NCI-H2196 (cell line): ENCODE results near the gene ZFAND3.
"Not testable (repeated sequence)": the region's sequence is repeated elsewhere in the genome, so short reads cannot be mapped to it uniquely, and the experiment has no call there.

Experiments used
- DNase-seq: peaks from one replicate; lab custom pipeline; 2025; ENCODE audit not compliant: unreplicated experiment; lab: John Stamatoyannopoulos, UW

Gene ZFAND3

DNA sequence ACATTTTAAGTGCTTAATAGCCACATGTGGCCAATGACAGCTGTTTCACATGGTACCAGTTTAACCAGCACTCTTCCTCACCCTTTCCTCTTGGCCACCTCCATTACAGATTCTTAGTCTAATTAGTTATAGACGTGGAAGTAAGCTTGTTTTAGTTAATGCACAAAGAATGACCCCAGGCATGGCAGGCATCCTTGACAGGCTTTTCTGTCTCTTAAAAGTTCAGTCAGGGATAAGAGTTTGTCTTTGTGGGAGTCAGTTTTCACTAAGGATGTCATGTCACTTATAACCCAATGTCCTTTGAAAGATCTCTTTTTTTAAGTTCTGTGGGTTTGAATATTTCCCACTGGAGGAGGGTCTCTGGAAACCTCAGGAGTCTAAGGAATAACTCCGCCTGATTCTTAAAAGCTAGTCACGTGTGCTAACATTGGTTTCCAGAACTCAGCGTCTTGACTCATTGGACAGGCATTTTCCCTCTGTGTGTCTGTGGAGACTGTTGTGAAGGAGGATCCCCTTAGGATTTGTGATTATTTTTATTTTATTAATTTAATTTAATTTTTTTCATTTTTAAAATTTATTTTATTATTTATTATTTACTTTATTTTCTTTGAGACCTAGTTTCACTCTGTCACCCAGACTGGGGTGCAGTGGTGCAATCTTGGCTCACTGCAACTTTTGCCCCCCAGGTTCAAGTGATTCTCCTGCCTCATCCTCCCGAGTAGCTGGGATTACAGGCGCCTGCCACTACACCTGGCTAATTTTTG lies 171.4 kb downstream of the ZFAND3 start:
- DNase-seq: no peak

DNA sequence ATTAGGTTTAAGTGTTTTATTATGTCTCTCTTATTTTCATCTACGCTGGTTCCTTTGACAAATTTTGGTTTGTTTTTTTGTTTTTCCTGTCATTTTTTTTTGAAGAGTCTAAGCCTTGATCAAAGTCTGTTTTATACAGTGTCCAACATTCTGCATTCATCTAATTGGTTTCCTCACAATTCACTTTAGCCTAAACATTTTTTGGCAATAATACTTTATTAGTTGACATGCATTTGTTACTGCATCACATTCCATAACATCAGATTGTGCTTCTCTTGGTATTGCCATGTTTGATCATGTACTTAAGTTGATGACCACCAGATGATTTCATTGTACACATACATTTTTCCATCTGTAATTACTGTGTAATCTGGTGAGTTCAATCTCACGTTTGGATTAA lies 173.2 kb downstream of the ZFAND3 start:
- no peak for DNase-seq

DNA sequence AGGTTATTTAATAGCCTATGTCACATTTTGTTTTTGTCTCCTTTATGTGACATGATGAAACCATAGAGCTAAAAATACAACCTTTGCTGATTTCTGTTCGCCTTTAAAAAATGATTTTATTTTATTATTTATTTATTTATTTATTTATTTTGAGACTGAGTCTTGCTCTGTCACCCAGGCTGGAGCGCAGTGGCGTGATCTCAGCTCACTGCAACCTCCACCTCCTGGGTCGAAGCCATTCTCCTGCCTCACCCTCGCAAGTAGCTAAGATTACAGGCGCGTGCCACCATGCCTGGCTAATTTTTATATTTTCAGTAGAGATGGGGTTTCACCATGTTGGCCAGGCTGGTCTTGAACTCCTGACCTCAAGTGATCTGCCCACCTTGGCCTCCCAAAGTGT lies 173.7 kb downstream of the ZFAND3 start:
- not testable (repeated sequence) for DNase-seq

DNA sequence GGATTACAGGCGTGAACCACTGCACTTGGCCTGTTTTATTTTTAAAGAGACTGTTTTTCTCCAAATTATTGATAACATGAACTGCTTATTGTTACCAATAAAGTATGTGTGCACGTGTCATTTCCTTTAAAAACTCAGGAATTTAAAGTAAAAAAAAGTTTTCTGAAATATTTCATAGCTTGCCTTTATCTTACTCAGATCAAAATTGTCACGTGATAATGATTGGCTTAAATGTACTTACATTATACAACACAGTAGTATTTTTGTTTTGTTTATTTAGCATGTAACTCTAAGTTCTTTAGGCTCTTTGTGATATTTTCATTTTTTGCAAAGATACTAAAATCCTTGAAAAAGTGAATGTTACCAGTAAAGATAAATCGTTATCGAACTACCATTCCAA lies 174.1 kb downstream of the ZFAND3 start:
- DNase-seq: no peak

DNA sequence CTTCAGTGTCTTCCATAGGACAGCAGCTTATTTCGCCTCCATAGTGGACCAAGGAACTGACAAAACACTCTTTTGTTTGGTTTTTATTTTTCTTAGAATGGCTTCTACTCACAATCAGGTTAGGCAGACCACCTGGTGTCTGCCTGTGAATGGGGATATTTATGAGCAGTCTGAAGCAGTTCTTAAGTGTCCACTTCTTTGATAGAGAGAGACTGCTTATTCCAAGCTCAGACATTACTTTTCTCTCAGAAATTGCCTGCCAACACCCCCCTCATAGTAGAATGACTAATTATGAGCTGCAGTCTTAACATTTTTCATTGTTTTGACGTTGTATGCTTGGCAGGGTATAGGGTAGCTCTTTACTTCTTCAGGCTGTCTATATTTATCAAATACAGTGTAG lies 174.7 kb downstream of the ZFAND3 start:
- no peak for DNase-seq

DNA sequence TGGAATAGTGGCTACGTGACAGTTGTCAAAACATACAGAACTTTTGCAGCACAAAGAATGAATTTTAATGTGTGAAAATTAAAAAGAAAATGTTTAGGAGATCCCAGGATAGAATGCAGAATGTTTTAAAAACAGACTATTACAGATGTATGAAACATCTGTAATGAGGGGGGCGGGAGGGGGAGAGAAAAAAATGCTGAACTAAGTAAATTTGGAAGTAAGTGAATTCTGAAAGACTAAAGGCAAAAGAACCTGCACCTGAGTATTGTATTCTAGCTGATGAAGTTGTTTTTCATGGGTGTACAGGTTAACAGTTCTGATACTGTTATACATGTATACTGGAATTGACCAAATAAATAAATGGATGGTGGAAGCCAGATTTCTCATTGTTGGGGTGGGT lies 178.8 kb downstream of the ZFAND3 start:
- DNase-seq: no peak

DNA sequence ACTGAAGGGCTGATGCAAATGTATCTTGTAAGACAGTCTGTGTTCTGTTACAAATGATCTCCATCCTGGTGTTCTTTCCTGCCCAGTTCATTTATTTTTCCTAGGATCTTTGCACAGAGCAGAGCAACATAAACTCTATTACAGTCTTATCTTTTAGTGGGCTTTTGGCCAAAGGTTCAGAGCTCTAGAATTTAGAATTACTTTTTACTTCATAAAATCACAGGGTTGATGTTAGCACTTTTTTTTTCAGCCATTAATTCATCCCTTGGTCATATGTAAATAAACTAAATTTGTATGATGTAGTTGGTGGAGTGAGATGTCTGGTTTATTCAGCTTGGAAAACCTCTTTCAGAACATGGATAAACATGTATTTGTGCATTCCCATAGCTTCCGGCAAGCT lies 181.9 kb downstream of the ZFAND3 start:
- DNase-seq: no peak

DNA sequence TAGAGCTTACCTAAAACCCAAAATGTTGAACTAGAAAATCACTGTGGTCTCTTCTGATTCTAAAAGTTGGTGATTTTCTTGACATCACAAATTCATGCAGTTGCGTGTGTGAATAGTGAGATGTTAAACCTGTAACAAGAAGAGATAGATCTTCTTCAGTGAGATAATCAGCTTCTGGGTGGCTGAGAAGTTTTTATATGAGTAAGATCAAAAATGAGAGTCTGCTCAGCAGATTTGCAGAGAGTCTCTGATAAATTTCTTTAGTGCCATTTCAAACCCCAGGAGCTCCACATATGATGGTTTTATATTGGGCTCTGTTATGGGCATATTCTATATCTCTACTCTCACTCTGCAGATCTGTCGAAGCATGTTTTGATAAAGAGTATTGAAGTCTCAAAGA lies 185.4 kb downstream of the ZFAND3 start:
- no peak for DNase-seq

DNA sequence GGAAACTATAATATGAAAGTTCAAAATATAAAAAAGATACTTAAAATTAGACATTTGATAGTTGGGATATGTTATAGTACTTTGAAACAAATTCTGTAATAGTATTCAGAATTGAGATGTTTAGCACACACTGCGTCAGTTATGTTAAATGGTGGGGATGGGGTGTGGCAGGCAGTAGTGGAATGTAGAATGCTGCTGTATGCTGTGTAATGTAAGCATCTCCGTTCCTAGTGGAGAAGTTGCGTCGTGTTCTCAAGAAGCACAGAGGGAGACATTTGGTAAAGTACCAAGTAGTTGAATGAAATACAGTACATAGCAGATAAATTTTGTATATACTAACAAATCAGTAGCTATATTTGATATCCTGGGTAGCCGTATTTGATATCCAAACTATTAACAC lies 192.4 kb downstream of the ZFAND3 start:
- no peak for DNase-seq

DNA sequence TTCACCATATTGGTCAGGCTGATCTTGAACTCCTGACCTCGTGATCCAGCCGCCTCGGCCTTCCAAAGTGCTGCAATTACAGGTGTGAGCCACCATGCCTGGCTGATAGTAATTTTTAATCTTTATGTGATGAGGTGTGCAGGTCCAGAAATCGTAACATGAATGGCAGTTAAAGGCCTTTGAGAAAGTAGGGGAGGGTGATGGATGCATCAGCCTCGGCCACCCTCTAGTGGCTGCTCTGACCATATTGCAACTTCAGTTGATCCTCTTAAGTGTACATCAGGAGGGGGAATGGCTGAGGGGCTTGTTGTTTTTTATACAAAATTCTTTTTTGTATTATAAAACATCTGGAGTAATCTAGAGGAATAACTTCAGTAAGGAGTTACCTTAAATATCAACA lies 193.0 kb downstream of the ZFAND3 start:
- DNase-seq: no peak

DNA sequence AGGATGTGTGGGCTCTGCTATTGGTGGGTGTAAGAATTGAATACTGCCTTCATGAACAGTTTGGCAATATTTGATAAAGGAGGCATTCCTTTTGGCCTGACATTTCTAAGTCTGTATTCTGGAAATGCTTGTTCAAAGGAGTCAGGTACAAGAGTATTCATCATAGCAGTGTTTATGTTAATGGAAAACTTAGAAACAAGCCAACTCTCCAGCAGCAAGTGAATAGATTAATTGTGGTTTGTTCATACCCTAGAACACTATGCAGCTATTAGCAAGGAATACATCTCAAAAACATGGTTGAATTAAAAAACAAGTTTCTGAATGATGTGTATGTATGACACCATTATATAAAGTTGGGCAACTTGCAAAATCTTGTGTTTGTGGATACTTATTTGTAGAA lies 195.8 kb downstream of the ZFAND3 start:
- DNase-seq: no peak

DNA sequence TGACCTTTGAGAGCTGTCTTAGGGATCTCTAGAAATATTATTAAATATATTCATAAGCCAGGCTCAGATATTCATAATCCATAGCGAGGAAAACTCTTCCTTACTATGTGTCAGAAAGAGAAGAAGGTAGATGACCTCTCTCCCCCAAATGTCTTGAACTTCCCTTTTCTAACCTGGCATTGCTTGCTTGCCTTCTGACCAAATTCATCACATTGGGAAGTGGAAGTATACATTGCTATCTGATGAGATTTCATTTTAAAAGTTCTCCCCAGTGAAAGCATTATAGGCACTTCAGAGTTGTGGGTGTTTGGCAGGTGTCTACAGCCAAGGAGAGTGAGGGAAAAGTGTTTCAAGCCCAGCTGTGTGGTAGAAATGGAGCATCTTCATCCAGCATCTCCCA lies 197.3 kb downstream of the ZFAND3 start:
- DNase-seq: no peak

DNA sequence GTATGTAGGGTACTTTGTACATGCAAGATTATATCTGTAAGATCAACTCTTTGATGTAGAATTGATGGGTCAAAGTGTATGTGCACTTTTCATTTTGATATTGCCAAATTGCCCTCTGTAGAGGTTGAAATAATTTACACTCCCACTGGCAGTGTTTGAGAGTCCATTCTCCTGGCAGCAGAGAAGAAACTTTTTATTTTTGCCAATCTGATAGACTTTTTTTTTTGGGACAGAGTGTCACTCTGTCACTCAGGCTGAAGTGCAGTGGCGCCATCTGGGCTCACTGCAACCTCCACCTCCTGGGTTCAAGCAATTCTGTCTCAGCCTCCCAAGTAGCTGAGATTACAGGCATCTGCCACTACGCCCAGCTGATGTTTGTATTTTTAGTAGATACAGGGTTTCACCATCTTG lies 199.2 kb downstream of the ZFAND3 start:
- no peak for DNase-seq

DNA sequence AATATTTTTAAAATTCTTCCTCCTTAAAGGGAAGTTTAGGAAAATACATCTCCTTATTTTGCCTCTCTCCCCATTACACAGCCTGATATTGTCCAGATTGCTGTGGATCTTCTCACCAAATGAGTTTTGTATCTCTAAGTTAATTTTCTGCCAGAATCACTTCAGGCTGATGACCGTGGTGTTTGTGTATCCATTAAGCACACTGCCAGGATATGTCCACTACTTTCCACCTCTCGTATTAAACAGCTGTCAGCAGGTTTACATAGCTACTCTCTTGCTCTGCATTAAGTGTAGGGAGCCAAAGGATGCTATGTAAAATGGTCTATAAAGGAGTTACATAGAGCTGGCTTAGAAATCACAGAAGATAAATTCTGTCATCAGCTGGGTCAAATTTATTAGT lies 201.1 kb downstream of the ZFAND3 start:
- no peak for DNase-seq

DNA sequence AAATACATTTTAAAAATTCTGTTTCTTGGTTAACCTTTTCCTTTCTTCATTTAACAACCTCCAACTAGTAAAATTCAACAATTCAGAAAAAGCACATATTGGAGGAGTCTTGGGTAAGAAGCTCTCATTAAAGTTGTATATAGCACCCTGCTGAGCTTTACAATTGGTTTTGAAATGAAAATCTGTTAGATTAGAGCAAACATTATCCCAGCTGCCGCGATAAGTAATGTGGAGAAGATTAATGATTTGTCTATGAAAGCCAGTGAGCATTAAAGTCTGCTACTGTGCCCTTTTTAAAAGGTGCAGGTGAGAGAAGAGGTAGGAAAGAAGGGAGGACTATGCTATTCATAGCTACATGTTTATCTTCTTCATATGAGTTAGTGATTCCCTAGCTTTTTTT lies 201.5 kb downstream of the ZFAND3 start:
- DNase-seq: no peak

DNA sequence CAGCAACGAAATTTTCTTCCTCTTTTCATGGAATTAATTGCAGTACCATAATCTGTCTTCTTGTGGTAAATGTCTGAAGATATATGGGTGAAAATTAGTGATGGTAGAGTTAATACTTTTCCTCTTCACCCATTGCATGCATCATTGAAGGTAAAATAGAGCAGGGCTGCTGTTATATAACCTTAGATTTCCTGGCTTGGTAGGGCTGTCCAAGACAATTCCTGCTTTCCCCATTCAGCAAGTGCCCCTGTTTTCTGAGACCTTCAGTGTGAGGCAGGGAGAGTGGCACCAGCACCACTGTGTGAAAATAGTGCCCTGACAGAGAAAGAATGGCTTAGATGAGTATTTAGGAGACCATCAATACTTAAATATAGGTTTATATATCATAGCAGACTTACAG lies 202.0 kb downstream of the ZFAND3 start:
- no peak for DNase-seq

DNA sequence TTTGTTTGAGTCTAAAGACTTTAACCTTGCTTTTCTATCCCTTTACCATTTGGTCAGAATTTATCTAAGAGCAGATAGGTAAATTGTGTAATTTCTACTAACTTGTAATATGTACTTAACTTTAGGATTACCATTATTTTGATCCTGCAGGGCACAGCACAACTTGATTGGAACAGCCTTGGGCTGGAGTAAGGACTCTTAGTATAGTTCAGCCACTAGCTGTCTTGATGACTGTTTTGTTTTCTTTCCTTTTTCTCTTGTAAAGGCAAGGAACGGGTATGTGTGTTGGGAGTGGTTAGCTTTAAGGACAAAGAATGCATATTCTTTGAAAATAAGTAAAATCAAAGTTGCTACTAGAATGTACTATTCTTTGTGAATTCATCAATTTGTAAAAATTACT lies 203.2 kb downstream of the ZFAND3 start:
- no peak for DNase-seq

DNA sequence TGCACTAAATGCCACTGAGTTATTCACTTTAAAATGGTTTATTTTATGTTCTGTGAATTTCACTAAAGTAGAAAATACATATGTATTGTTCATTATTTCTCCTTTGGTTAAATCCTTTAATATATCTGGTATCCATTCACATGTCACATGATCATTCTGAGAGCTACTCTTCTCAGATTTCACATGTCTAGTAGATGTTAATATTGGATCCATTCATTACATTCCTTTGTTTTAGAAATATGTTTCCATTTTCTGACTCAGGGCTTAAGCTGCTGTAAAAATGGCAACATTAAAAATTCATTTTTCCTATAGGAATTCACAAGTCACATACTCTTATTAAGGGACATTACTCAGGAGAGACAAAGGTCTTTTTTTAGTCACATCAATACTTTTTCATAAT lies 205.4 kb downstream of the ZFAND3 start:
- no peak for DNase-seq

DNA sequence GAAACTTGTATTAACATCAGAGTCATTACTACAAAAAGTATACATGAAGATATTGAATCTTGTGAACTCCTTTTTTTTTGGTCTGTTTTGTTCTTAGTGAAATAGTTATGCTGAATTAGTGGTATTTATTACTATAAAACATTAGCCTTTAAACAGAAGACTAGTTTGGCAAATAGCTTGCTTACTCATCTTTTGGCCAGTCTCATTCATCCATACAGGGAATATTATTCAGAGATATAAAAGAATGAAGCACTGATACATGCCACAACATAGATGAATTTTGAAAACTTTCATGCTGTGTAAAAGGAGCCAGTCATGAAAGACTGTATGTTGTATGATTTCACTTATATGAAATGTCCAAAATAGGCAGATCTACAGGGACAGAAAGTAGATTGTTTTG lies 205.9 kb downstream of the ZFAND3 start:
- no peak for DNase-seq

DNA sequence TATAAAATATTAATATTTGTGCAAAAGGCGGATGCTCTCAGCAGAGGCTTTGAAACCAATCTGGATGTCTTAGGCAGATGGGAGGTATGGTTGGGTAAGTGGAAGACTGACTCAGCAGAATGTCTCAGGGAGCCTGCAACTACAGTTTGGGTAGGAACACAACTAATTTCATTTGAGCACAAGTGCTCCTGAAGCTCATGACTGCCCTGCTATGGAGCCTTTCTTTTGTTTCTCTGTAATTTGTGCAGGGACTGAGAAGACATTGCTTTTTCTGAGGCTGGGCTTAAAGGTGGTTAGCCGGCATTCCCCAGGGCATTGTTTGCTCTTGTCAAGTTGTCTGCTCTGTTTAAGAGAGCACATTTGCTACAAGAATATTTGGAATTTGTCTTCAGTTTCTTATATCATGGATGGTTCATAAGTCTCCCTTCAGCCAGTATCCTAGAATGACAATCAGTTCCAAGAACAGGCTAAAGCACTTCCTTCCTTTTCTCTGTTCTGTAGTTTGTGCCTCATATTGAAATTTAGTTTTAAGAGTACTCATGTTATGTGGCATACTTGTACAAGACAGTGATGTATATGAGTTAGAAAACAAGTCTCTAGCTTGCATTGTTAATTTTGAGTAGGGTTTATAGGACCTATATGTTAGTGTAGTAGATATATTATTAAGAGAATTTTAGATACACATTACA lies 208.3 kb downstream of the ZFAND3 start:
- no peak for DNase-seq

DNA sequence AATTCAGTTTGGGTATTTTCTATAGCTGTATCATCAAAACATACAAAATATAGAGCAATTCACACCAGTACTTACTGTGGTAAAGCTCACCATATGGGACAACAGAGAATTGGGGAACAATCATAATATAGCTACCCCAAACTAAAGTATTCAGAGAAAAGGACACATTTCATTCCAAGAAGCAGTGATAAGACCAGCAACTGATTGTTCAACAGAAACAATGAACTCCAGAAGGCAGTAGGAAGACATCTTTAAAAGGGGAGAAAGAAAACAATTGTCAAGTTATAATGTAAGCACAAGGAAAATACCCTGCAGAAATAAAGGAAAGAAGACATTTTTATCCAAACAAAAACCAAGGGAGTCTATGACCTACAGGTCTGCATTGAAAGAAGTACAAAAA lies 210.9 kb downstream of the ZFAND3 start:
- DNase-seq: no peak

DNA sequence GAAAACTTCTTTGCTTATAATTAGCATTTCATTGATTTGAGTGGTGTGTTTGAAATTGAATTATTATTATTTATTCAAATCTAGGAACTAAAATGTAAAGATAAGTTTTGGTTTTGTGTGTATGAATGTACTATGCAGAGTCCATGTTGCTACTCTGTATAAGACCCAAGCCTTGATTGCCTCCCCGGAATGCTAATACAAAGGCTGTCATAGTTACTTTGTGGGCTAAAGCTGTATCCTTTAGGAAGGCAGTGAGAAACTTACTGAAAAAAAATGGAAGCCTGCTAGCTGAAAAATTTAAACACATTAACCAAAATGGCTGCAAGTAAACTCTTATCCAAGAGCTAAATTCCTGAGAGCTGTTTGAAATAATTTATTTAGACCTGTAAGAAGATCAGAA lies 213.3 kb downstream of the ZFAND3 start:
- no peak for DNase-seq

DNA sequence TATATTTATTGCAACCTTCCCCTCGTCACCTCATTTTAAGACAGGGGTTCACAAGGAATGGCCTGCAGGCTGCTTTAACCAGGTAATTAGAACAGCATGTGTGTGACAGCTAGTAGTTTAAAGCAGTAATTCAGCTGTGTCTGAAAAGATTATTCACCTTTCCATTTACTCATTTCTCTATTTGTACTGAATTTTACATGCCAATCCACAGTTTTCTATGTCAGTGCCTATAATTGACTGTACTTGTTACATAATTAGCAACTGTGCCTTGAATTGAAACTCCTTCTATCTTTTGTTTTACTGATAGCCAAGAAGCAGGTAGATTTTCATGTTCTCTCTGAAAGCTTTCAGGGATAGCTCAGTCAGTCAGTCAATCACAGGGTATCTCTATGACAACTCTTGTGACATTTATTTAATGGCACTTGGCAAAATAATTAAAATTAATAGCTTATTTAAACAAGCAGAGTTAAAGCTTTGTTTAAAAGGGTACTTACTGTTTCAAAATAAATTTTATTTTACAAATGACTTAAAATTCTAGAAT lies 214.0 kb downstream of the ZFAND3 start:
- no peak for DNase-seq
